K562 (cell line): ENCODE measurements around the gene NSG2.

ENCODE experiments used
- CHD1 ChIP-seq: fragments of 200-600 bp; sonication (generic); IDR thresholded peaks from one replicate; pipeline ENCODE4 v1.6.1; 2012; ENCODE audit warnings: mild to moderate bottlenecking, moderate library complexity, low read length, inconsistent platforms
- CSDE1 ChIP-seq, 2 experiments: fragments of 450-650 bp; IDR thresholded peaks; 2 replicates each; pipeline ENCODE4 v1.6.1; 2016; ENCODE audit warnings: mild to moderate bottlenecking in 1 of 2
- KLF16 ChIP-seq: IDR thresholded peaks from 2 replicates; pipeline ENCODE4 v1.6.1; 2016; ENCODE audit warnings: antibody characterized with exemption
- MYC ChIP-seq, 2 experiments: fragments of 250-450 bp in 1 of 2; sonication (Bioruptor Pico) in 1 of 2; IDR thresholded peaks; 2 replicates each; pipeline versions ENCODE4 v1.5.1 to v1.6.1; 2012 to 2021; ENCODE audit warnings: low read depth in 2 of 2, borderline replicate concordance in 1 of 2, improper control_type of control experiment in 1 of 2, low read length in 1 of 2, mild to moderate bottlenecking in 1 of 2, moderate library complexity in 1 of 2
- POLR2AphosphoS5 ChIP-seq: IDR thresholded peaks from 2 replicates; pipeline ENCODE4 v1.6.1; 2011; ENCODE audit warnings: mild to moderate bottlenecking, low read depth, low read length, moderate library complexity; ENCODE audit not compliant: control insufficient read depth, insufficient read depth
- PTBP1 ChIP-seq: fragments of 200-400 bp; formaldehyde crosslinking; IDR thresholded peaks from 2 replicates; pipeline ENCODE4 v1.6.1; 2017; ENCODE audit warnings: low read depth, low read length
- RB1 ChIP-seq: fragments of 450-650 bp; IDR thresholded peaks from 2 replicates; pipeline ENCODE4 v1.6.1; 2017; ENCODE audit warnings: low read depth, mild to moderate bottlenecking
- RFX5 ChIP-seq: IDR thresholded peaks from 2 replicates; pipeline ENCODE4 v1.6.1; 2011; ENCODE audit warnings: low read depth, mild to moderate bottlenecking, improper control_type of control experiment, low read length
- U2AF2 ChIP-seq: fragments of 200-400 bp; formaldehyde crosslinking; optimal IDR thresholded peaks from 2 replicates; pipeline ENCODE3; 2017; ENCODE audit warnings: low read depth, mild to moderate bottlenecking, low read length
- WHSC1 ChIP-seq: IDR thresholded peaks from one replicate; pipeline ENCODE4 v1.6.1; 2012; ENCODE audit warnings: low read length, control low read depth, inconsistent platforms
- TF ChIP-seq, protein P1 (sequence below), 3 experiments: IDR thresholded peaks in 2 of 3; conservative IDR thresholded peaks in 1 of 3; 2 replicates each; pipeline ENCODE4 v1.5.1; 2011 to 2012; ENCODE audit warnings: low read length in 3 of 3, mild to moderate bottlenecking in 3 of 3, control low read depth in 2 of 3, improper control_type of control experiment in 1 of 3, inconsistent platforms in 1 of 3, low read depth in 1 of 3, mixed read lengths in 1 of 3, moderate library complexity in 1 of 3; ENCODE audit not compliant: insufficient read depth in 2 of 3
- TF ChIP-seq, protein P2 (sequence below), 2 experiments: fragments of 450-650 bp in 1 of 2; sonication (generic) in 1 of 2; formaldehyde crosslinking in 1 of 2; IDR thresholded peaks in 1 of 2; conservative IDR thresholded peaks in 1 of 2; 2 replicates each; pipeline versions ENCODE4 v1.6.1 to v1.8.1; 2016 to 2023; ENCODE audit warnings: mild to moderate bottlenecking in 2 of 2, moderate library complexity in 2 of 2, inconsistent platforms in 1 of 2, missing genetic modification reagents in 1 of 2

DNA sequence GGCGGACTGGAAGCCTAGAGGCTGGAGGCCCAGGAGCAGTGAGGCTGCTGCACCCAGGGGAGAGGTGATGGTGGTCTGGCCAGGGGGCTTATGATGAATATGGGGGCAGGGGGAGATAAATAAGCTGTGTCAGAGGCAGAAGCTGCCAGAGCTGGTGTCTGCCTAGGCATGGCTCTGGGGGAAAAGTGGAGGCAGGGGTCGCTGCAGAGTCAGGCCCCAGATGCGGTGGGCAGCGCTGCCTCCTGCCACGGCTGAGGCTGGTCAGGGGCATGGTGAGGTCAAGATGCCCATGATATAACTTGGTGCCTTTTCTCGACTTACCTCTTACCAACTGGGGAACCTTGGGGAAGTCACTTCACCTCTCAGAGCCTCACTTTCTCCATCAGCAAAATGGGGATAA lies 51.1 kb downstream of the NSG2 start:
- no peak for TF ChIP-seq POLR2AphosphoS5
- TF ChIP-seq WHSC1 = no peak
- TF ChIP-seq MYC (IDR thresholded peaks at IDR 0.05; ENCODE audit: low read depth, low read length) = no peak
- no peak for TF ChIP-seq MYC (CRISPR knock-in tag; IDR thresholded peaks at IDR 0.05; ENCODE audit: borderline replicate concordance, low read depth)
- TF ChIP-seq U2AF2 = no peak
- TF ChIP-seq RB1 = no peak
- no peak for TF ChIP-seq KLF16
- no peak for TF ChIP-seq RFX5
- no peak for TF ChIP-seq CHD1
- TF ChIP-seq, protein P1, sequence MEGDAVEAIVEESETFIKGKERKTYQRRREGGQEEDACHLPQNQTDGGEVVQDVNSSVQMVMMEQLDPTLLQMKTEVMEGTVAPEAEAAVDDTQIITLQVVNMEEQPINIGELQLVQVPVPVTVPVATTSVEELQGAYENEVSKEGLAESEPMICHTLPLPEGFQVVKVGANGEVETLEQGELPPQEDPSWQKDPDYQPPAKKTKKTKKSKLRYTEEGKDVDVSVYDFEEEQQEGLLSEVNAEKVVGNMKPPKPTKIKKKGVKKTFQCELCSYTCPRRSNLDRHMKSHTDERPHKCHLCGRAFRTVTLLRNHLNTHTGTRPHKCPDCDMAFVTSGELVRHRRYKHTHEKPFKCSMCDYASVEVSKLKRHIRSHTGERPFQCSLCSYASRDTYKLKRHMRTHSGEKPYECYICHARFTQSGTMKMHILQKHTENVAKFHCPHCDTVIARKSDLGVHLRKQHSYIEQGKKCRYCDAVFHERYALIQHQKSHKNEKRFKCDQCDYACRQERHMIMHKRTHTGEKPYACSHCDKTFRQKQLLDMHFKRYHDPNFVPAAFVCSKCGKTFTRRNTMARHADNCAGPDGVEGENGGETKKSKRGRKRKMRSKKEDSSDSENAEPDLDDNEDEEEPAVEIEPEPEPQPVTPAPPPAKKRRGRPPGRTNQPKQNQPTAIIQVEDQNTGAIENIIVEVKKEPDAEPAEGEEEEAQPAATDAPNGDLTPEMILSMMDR (IDR thresholded peaks at IDR 0.05 in 2 of 3, conservative IDR thresholded peaks at IDR 0.05 in 1 of 3; ENCODE audit: insufficient read depth in 2 of 3, low read depth in 1 of 3, low read length in 3 of 3) = no peak
- TF ChIP-seq CSDE1 (IDR thresholded peaks at IDR 0.05) = no peak
- TF ChIP-seq, protein P2, sequence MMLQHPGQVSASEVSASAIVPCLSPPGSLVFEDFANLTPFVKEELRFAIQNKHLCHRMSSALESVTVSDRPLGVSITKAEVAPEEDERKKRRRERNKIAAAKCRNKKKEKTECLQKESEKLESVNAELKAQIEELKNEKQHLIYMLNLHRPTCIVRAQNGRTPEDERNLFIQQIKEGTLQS (IDR thresholded peaks at IDR 0.05) = no peak
- TF ChIP-seq, protein P2 (CRISPR knock-in tag; conservative IDR thresholded peaks at IDR 0.05) = no peak
- TF ChIP-seq PTBP1 = no peak
